CD4-positive, CD25-positive, alpha-beta regulatory T cell (primary cell): ENCODE results near the gene RABGAP1L. TPM values are rescaled to one million over a fixed set of nuclear protein-coding genes. Genes with fewer than 3 reads are reported as not detected.

ENCODE experiments used
- ATAC-seq, 2 donors: fragments of 150-1000 bp; cut with Tn5 transposase; one replicate each; pipeline ENCODE4 v1.10.0; 2021; ENCODE audit warnings: low read depth in 2 of 2, moderate number of reproducible peaks in 2 of 2, moderate library complexity in 1 of 2
- DNase-seq, 3 donors: peaks; one replicate each; pipeline versions ENCODE4 v3.0.0 to v3.0.0-alpha.2; 2012 to 2022; ENCODE audit warnings: mixed read lengths in 1 of 3
- H3K27ac ChIP-seq: one replicate; pipeline ENCODE4 v1.7.0; 2013; ENCODE audit warnings: mild to moderate bottlenecking, low read length; ENCODE audit not compliant: insufficient read depth, poor library complexity, severe bottlenecking
- H3K27me3 ChIP-seq: one replicate; pipeline ENCODE4 v1.7.0; 2013; ENCODE audit warnings: low read length; ENCODE audit not compliant: control insufficient read depth, insufficient read depth
- H3K36me3 ChIP-seq: one replicate; pipeline ENCODE4 v1.7.0; 2013; ENCODE audit warnings: mild to moderate bottlenecking, low read length, moderate library complexity; ENCODE audit not compliant: control insufficient read depth, insufficient read depth
- H3K4me1 ChIP-seq: 2 replicates; pipeline ENCODE4 v1.7.0; 2013; ENCODE audit warnings: mild to moderate bottlenecking, low read length; ENCODE audit not compliant: insufficient read depth, control insufficient read depth, poor library complexity, severe bottlenecking
- H3K4me3 ChIP-seq: one replicate; pipeline ENCODE4 v1.7.0; 2013; ENCODE audit warnings: low read depth, mild to moderate bottlenecking, low read length, moderate library complexity
- H3K9me3 ChIP-seq, 2 experiments: 1 replicate in 1 of 2; 2 replicates in 1 of 2; pipeline ENCODE4 v1.7.0; 2013; ENCODE audit warnings: low read length in 2 of 2, mild to moderate bottlenecking in 1 of 2, moderate library complexity in 1 of 2; ENCODE audit not compliant: control insufficient read depth in 2 of 2
- H3K27ac Mint-ChIP-seq, 3 donors: one replicate each; pipeline ENCODE4 v1.8.0; 2020 to 2022; ENCODE audit warnings: mild to moderate bottlenecking in 3 of 3, mixed read lengths in 3 of 3, moderate library complexity in 2 of 3
- H3K27me3 Mint-ChIP-seq: one replicate; pipeline ENCODE4 v1.8.0; 2022; ENCODE audit warnings: mild to moderate bottlenecking, mixed read lengths
- H3K36me3 Mint-ChIP-seq: one replicate; pipeline ENCODE4 v1.8.0; 2020; ENCODE audit warnings: mixed read lengths
- H3K4me1 Mint-ChIP-seq, 4 donors: one replicate each; pipeline ENCODE4 v1.8.0; 2020 to 2022; ENCODE audit warnings: mixed read lengths in 4 of 4, mild to moderate bottlenecking in 1 of 4
- H3K4me3 Mint-ChIP-seq, 4 donors: one replicate each; pipeline ENCODE4 v1.8.0; 2020 to 2022; ENCODE audit warnings: mild to moderate bottlenecking in 4 of 4, mixed read lengths in 4 of 4, moderate library complexity in 3 of 4
- H3K9me3 Mint-ChIP-seq, 7 donors: one replicate each; pipeline ENCODE4 v1.8.0; 2020 to 2022; ENCODE audit warnings: mixed read lengths in 7 of 7, mild to moderate bottlenecking in 3 of 7, moderate library complexity in 2 of 7
- polyA plus RNA-seq, 4 donors: library from polyadenylated mRNA; unstranded; fragments of 300-500 nt; fragmentation: Illumina TruSeq; gene quantifications; one replicate each; pipeline ENCODE4 v1.2.3, GENCODE V29; 2021
- total RNA-seq: library from RNA; stranded (reverse); gene quantifications from one replicate; pipeline ENCODE4 v1.2.3, GENCODE V29; 2022

RABGAP1L gene
- total and polyA plus RNA-seq, 5 donors from 2014 or later: 69.7 to 118 (median 84.9) TPM

DNA sequence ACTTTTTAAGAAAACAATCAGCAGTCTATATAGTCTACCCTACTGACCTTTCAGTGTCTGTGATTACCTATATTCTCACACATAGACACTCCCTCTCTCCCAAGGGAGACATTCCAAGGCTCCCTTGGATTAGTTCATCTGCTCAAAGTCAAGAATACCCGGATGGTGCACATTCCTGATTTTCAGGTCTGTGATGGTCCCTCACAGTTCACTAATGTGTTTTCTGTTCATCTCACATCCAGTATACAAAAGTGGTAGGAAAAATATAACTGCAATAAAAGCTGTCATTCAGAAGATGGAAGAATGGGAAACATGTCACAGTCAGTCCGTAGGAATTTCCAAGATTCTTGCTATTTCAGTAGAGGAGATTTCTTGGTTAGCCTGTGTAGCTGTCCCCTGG, 616.3 kb downstream of the RABGAP1L start:
- Mint-ChIP-seq H3K4me3 (no peak overlapping the region), H3K27ac (no peak overlapping the region), H3K4me1 (peaks cover 2 to 13% (median 8%) of the 10 kb centered on the region in 4 donors), H3K27me3 (no peaks in the 10 kb centered on the region), H3K9me3 (peaks cover 0 to 2% (median 0%) of the 10 kb centered on the region in 7 donors), H3K36me3 (peaks cover 6% of the 10 kb centered on the region)
- Histone ChIP-seq H3K27me3 (no peaks in the 10 kb centered on the region), H3K36me3 (no peaks in the 10 kb centered on the region), H3K4me3 (no peak overlapping the region), H3K4me1 (no peaks in the 10 kb centered on the region), H3K27ac (no peak overlapping the region), H3K9me3 (no peaks in the 10 kb centered on the region)
- no peak for ATAC-seq
- DNase-seq: no peak

DNA sequence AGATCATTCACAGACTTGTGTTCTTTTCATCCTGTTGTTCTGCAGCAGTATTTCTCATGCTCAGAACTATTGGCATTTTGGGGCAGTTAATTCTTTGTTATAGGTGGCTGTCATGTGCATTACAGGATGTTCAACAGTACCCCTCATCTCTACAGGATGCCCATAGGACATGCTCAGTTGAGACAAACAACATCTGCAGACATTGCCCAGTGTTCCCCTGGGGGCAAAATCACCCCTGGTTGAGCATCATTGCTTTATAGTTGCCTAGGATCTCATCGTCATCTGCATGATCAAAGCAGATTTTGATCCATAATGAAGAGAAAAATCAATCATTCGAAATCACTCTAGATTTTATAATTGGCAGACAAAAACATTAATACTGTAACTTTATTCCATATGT, 617.9 kb downstream of the RABGAP1L start:
- Histone ChIP-seq H3K36me3 (no peaks in the 10 kb centered on the region), H3K27ac (no peak overlapping the region), H3K4me1 (no peaks in the 10 kb centered on the region), H3K4me3 (no peak overlapping the region), H3K9me3 (no peaks in the 10 kb centered on the region), H3K27me3 (no peaks in the 10 kb centered on the region)
- DNase-seq (no peak), ATAC-seq (no peak)
- H3K4me1 Mint-ChIP-seq: peaks cover 2 to 12% (median 7%) of the 10 kb centered on the region in 4 donors
- no peaks in the 10 kb centered on the region for H3K27me3 Mint-ChIP-seq
- H3K36me3 Mint-ChIP-seq: peaks cover 6% of the 10 kb centered on the region
- H3K27ac Mint-ChIP-seq: no peak overlapping the region
- no peak overlapping the region for H3K4me3 Mint-ChIP-seq
- peaks cover 0 to 2% (median 0%) of the 10 kb centered on the region in 7 donors for H3K9me3 Mint-ChIP-seq

- no peak overlapping the region for H3K27ac ChIP-seq
- DNase-seq (no peak), ATAC-seq (no peak)
- no peak overlapping the region for H3K4me3 Mint-ChIP-seq
- no peak overlapping the region for H3K4me3 ChIP-seq
- no peaks in the 10 kb centered on the region for H3K36me3 ChIP-seq
- H3K4me1 ChIP-seq: no peaks in the 10 kb centered on the region
- H3K9me3 Mint-ChIP-seq: peaks cover 0 to 2% (median 0%) of the 10 kb centered on the region in 7 donors
- no peak overlapping the region for H3K27ac Mint-ChIP-seq
- no peaks in the 10 kb centered on the region for H3K9me3 ChIP-seq
- no peaks in the 10 kb centered on the region for H3K27me3 ChIP-seq
- no peaks in the 10 kb centered on the region for H3K27me3 Mint-ChIP-seq
- H3K36me3 Mint-ChIP-seq: peaks cover 3% of the 10 kb centered on the region
- H3K4me1 Mint-ChIP-seq: peaks cover 0 to 6% (median 1%) of the 10 kb centered on the region in 4 donors
These were observed 626.2 kb downstream of the RABGAP1L start for GRCh38 chr1:174785510-174785909.

- H3K36me3 ChIP-seq: no peaks in the 10 kb centered on the region
- H3K4me3 ChIP-seq: no peak overlapping the region
- Mint-ChIP-seq H3K36me3 (peaks cover 3% of the 10 kb centered on the region), H3K27me3 (no peaks in the 10 kb centered on the region), H3K9me3 (peaks cover 0 to 1% (median 0%) of the 10 kb centered on the region in 7 donors), H3K27ac (no peak overlapping the region), H3K4me1 (peaks cover 0 to 6% (median 3%) of the 10 kb centered on the region in 4 donors), H3K4me3 (no peak overlapping the region)
- no peak for DNase-seq
- ATAC-seq: no peak
- no peaks in the 10 kb centered on the region for H3K9me3 ChIP-seq
- H3K4me1 ChIP-seq: no peaks in the 10 kb centered on the region
- no peak overlapping the region for H3K27ac ChIP-seq
- no peaks in the 10 kb centered on the region for H3K27me3 ChIP-seq
These were observed 627.0 kb downstream of the RABGAP1L start for GRCh38 chr1:174786358-174786757.

GRCh38 chr1:174786760-174787159, 627.4 kb downstream of the RABGAP1L start:
- no peak overlapping the region for H3K4me3 Mint-ChIP-seq

DNA sequence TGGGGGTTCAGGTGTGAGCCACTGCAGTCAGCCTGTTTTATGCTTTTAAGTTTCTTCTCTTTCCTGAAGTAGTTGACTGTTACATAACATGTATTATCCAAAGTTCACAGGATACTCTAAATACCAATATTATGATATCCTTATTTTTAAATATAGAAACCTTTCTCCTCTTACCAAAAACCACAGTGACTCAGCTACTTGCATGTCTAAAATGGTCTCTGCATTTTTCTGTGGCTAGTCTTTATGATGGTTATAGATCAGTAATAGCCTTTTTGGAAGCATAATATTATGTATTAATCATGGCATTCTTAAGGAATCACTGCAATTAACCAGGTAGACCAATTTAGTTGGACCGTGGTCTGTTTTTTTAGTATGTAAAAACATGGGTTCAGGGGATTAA, 629.7 kb downstream of the RABGAP1L start:
- no peaks in the 10 kb centered on the region for H3K36me3 Mint-ChIP-seq
- no peaks in the 10 kb centered on the region for H3K36me3 ChIP-seq
- H3K27ac Mint-ChIP-seq: no peak overlapping the region
- no peak for DNase-seq
- no peak overlapping the region for H3K4me3 ChIP-seq
- H3K4me3 Mint-ChIP-seq: no peak overlapping the region
- H3K9me3 Mint-ChIP-seq: peaks cover 0 to 1% (median 0%) of the 10 kb centered on the region in 7 donors
- no peaks in the 10 kb centered on the region for H3K27me3 Mint-ChIP-seq
- H3K4me1 Mint-ChIP-seq: peaks cover 6 to 12% (median 7%) of the 10 kb centered on the region in 4 donors
- H3K9me3 ChIP-seq: no peaks in the 10 kb centered on the region
- H3K4me1 ChIP-seq: no peaks in the 10 kb centered on the region
- H3K27me3 ChIP-seq: no peaks in the 10 kb centered on the region
- ATAC-seq: no peak
- no peak overlapping the region for H3K27ac ChIP-seq

More at GRCh38 chr1:174786760-174787159, 627.4 kb downstream of the RABGAP1L start:
- no peaks in the 10 kb centered on the region for H3K36me3 ChIP-seq
- H3K27me3 ChIP-seq: no peaks in the 10 kb centered on the region
- H3K36me3 Mint-ChIP-seq: peaks cover 3% of the 10 kb centered on the region
- H3K9me3 ChIP-seq: no peaks in the 10 kb centered on the region
- no peak overlapping the region for H3K27ac Mint-ChIP-seq
- H3K4me1 Mint-ChIP-seq: peaks cover under 1 to 8% (median 5%) of the 10 kb centered on the region in 4 donors
- DNase-seq: no peak
- no peak overlapping the region for H3K4me3 ChIP-seq
- H3K27me3 Mint-ChIP-seq: no peaks in the 10 kb centered on the region
- no peaks in the 10 kb centered on the region for H3K4me1 ChIP-seq
- H3K9me3 Mint-ChIP-seq: peaks cover 0 to 1% (median 0%) of the 10 kb centered on the region in 7 donors
- no peak overlapping the region for H3K27ac ChIP-seq
- no peak for ATAC-seq

DNA sequence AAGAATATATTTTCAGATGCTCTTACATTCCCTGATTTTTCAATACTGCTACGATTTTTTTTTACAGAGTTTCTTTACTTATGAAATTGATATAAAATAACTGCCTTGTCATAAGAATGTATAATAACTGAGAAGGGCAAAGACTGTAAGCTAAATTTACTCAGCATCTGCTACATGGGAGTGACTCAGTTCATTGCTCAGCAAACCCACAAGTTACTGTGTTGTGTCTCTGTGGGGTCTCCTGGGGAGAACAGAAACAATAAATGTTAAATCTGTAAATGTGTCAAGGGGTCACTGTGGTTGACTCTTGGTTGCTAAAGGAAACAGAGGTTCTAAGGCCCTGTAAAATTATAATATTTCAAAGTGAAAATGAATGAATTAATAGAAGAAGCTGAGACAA, 630.1 kb downstream of the RABGAP1L start:
- Mint-ChIP-seq H3K9me3 (peaks cover 0 to 1% (median 0%) of the 10 kb centered on the region in 7 donors), H3K36me3 (no peaks in the 10 kb centered on the region), H3K4me3 (no peak overlapping the region), H3K27me3 (no peaks in the 10 kb centered on the region), H3K4me1 (peaks cover 6 to 12% (median 7%) of the 10 kb centered on the region in 4 donors), H3K27ac (no peak overlapping the region)
- H3K36me3 ChIP-seq: no peaks in the 10 kb centered on the region
- H3K4me1 ChIP-seq: no peaks in the 10 kb centered on the region
- H3K27me3 ChIP-seq: no peaks in the 10 kb centered on the region
- DNase-seq (peak in 1 of 3 donors; percentile 11), ATAC-seq (no peak)
- H3K4me3 ChIP-seq: no peak overlapping the region
- H3K27ac ChIP-seq: no peak overlapping the region
- no peaks in the 10 kb centered on the region for H3K9me3 ChIP-seq

GRCh38 chr1:174791863-174792262, 632.5 kb downstream of the RABGAP1L start:
- no peaks in the 10 kb centered on the region for H3K4me1 ChIP-seq
- no peaks in the 10 kb centered on the region for H3K36me3 ChIP-seq
- Mint-ChIP-seq H3K36me3 (no peaks in the 10 kb centered on the region), H3K27me3 (no peaks in the 10 kb centered on the region), H3K4me1 (peaks cover 6 to 12% (median 6%) of the 10 kb centered on the region in 4 donors), H3K4me3 (no peak overlapping the region), H3K9me3 (peaks cover 0 to under 1% (median 0%) of the 10 kb centered on the region in 7 donors), H3K27ac (no peak overlapping the region)
- DNase-seq: no peak
- no peak for ATAC-seq
- H3K27me3 ChIP-seq: no peaks in the 10 kb centered on the region
- no peak overlapping the region for H3K27ac ChIP-seq
- no peaks in the 10 kb centered on the region for H3K9me3 ChIP-seq
- H3K4me3 ChIP-seq: no peak overlapping the region
